CD1c-positive myeloid dendritic cell (primary cell): Measurements from ENCODE around the gene GDF3.
"Not testable (repeated sequence)": the region's sequence is repeated elsewhere in the genome, so short reads cannot be mapped to it uniquely, and the experiment has no call there.

Experiments used
- DNase-seq: peaks from one replicate; pipeline ENCODE4 v3.0.0-alpha.2; 2016; ENCODE audit errors: extremely low spot score

GDF3 gene

GRCh38 chr12:7695566-7696197, at the start of gene GDF3:
GDF3 (minus strand) TSS chr12:7695775; CDS start chr12:7695728, 47 bp downstream.
- DNase-seq: peak; percentile 30

- DNase-seq: no peak
These were observed 37.4 kb upstream of the GDF3 start for GRCh38 chr12:7732993-7733392.

GRCh38 chr12:7731486-7731885, 35.9 kb upstream of the GDF3 start:
- no peak for DNase-seq

- not testable (repeated sequence) for DNase-seq
These were observed 35.4 kb upstream of the GDF3 start for GRCh38 chr12:7730984-7731383.

- DNase-seq: peak; percentile 25
These were observed 34.2 kb upstream of the GDF3 start for GRCh38 chr12:7729746-7730145.

GRCh38 chr12:7723926-7724325, 28.4 kb upstream of the GDF3 start:
- DNase-seq: no peak

- DNase-seq: no peak
These were observed 24.6 kb upstream of the GDF3 start for GRCh38 chr12:7719946-7720730.

- DNase-seq: peak; percentile 20
These were observed 20.8 kb upstream of the GDF3 start for GRCh38 chr12:7716381-7716780.

- DNase-seq: no peak
These were observed 17.4 kb upstream of the GDF3 start for GRCh38 chr12:7712841-7713442.

- DNase-seq: no peak
These were observed 15.6 kb upstream of the GDF3 start, which contains the start of gene DPPA3 for GRCh38 chr12:7711133-7711532. DPPA3 (plus strand) TSS chr12:7711433; CDS start chr12:7711571, 138 bp downstream.

- DNase-seq: no peak
These were observed 14.5 kb upstream of the GDF3 start for GRCh38 chr12:7709969-7710675.

- DNase-seq: no peak
These were observed 10.3 kb upstream of the GDF3 start for GRCh38 chr12:7705846-7706245.

- no peak for DNase-seq
These were observed 376 bp downstream of the GDF3 start for GRCh38 chr12:7695237-7695560.

GRCh38 chr12:7694556-7695236, 879 bp downstream of the GDF3 start:
- DNase-seq: no peak

- peak; percentile 34 for DNase-seq
These were observed 1.8 kb downstream of the GDF3 start for GRCh38 chr12:7693793-7694192.

GRCh38 chr12:7681535-7681934, 14.0 kb downstream of the GDF3 start:
- DNase-seq: no peak

- DNase-seq: no peak
These were observed 16.1 kb downstream of the GDF3 start for GRCh38 chr12:7679251-7680045.

- no peak for DNase-seq
These were observed 16.8 kb downstream of the GDF3 start for GRCh38 chr12:7678744-7679143.

GRCh38 chr12:7677432-7677888, 18.1 kb downstream of the GDF3 start:
- peak; percentile 44 for DNase-seq

- peak; percentile 40 for DNase-seq
These were observed 20.1 kb downstream of the GDF3 start for GRCh38 chr12:7675455-7675854.

- DNase-seq: no peak
These were observed 27.4 kb downstream of the GDF3 start for GRCh38 chr12:7668171-7668570.
